Sigmoid colon (tissue), 4 donors: Measurements from ENCODE around the gene IL17C.

Experiments
- CTCF ChIP-seq, 4 experiments: fragments of 450-650 bp in 3 of 4; fragments of 200-600 bp in 1 of 4; IDR thresholded peaks; one replicate each; pipeline ENCODE4 v1.5.1; 2016 to 2019; ENCODE audit warnings: antibody characterized with exemption in 4 of 4, mild to moderate bottlenecking in 3 of 4, moderate library complexity in 2 of 4
- POLR2AphosphoS5 ChIP-seq, 4 donors: sonication (generic); formaldehyde crosslinking; IDR thresholded peaks; one replicate each; pipeline ENCODE4 v1.6.1; 2017; ENCODE audit warnings: antibody characterized with exemption in 4 of 4

DNA sequence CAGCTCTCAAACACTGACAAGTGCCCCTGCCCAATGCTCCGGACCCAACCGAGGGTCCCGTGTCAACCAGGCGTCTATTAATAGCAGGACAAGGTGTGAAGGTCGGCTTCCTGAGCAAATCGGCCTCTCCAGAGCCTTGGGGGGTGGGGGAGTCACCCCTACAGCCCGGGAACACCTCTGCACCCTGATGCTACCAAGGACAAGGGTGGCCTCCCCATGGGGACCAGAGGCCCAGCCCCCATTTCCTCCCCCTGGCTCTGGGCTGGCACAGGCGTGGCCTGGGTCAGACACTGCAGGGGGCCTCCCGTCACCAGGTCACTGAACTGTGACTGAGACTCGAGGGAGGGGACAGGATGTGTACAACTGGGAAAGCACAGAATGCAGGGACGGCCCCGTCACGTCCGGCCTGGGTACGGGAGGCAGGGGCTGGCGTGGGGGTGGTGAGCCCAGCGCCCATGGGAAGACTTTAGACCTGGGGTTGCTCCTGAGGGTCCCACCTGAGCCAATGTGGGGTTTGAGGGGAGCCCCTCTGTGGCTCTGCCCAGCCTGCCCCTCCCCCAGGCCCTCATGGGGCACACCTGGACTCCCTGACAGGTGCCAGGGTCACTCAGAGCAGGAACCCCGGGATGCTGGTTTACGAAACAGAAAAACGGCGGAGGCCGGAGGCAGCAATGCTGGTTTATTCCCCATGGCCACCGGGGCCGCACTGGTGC is 13.1 kb downstream of the IL17C start:
- TF ChIP-seq CTCF (IDR thresholded peaks at IDR 0.05) (no peak), POLR2AphosphoS5 (IDR thresholded peaks at IDR 0.05) (no peak)
